Measurements from ENCODE around the gene RFX3.

RFX3 gene

GRCh38 chr9:3170819-3171218, 355.0 kb downstream of the RFX3 start:
- in situ Hi-C loops (cut with MboI; ENCODE audit: low pct_unique_long_range_greater_than_20kb, low sequenced_read_pairs, unreplicated experiment), result no loop called here
- TF ChIP-seq CTCF (IDR thresholded peaks at IDR 0.05; ENCODE audit: extremely low read depth, insufficient read depth, missing control alignments), result no peak
- DNase-seq (ENCODE audit: low spot score), result no peak

Measured in GM13977 (cell line).